Measurements from ENCODE around the gene GLS. TPM values are rescaled to one million over a fixed set of nuclear protein-coding genes. Genes with fewer than 3 reads are reported as not detected.

Gene GLS
- polyA plus RNA-seq, 1 experiment = 206 TPM

DNA sequence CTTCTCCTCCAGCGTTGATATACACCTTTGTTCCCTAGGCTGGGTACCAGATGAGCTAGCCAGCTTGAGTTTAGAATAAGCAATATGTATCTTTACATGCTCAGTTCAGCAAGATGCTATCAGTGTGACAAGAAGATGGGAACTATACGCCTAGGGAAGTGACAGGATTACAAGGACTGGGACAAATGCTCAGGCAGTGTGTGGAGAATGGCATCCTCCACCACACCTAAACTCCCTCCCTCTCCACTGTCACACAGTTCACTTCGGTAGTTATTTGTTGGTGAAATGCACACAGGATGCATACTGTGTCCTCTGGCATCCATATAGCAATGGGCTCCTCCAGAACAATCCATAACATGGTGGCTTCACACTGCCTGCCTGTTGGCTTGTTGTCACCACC, 125.7 kb downstream of the GLS start:
- Histone ChIP-seq H3K27ac (ENCODE audit: low read depth, low read length) (no peak overlapping the region), H3K4me3 (ENCODE audit: low read depth, low read length) (no peak overlapping the region), H3K27me3 (ENCODE audit: control insufficient read depth, insufficient read depth, low read length) (no peaks in the 10 kb centered on the region), H3K9me3 (ENCODE audit: control insufficient read depth, insufficient read depth, low read length) (peaks cover 3% of the 10 kb centered on the region; the same call in 1 of the 2 replicates)
- TF ChIP-seq, protein P1, sequence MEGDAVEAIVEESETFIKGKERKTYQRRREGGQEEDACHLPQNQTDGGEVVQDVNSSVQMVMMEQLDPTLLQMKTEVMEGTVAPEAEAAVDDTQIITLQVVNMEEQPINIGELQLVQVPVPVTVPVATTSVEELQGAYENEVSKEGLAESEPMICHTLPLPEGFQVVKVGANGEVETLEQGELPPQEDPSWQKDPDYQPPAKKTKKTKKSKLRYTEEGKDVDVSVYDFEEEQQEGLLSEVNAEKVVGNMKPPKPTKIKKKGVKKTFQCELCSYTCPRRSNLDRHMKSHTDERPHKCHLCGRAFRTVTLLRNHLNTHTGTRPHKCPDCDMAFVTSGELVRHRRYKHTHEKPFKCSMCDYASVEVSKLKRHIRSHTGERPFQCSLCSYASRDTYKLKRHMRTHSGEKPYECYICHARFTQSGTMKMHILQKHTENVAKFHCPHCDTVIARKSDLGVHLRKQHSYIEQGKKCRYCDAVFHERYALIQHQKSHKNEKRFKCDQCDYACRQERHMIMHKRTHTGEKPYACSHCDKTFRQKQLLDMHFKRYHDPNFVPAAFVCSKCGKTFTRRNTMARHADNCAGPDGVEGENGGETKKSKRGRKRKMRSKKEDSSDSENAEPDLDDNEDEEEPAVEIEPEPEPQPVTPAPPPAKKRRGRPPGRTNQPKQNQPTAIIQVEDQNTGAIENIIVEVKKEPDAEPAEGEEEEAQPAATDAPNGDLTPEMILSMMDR (IDR thresholded peaks at IDR 0.05; ENCODE audit: low read depth, low read length) = no peak
- CTCF ChIA-PET = interaction anchor here (0.9 kb wide), 1 partner anchor 11 kb away, joined by 3 read pairs; no protein-coding TSS in a partner anchor
- DNase-seq (ENCODE audit: low read depth, low spot score) = no peak
- POLR2A ChIA-PET = no interaction called here

DNA sequence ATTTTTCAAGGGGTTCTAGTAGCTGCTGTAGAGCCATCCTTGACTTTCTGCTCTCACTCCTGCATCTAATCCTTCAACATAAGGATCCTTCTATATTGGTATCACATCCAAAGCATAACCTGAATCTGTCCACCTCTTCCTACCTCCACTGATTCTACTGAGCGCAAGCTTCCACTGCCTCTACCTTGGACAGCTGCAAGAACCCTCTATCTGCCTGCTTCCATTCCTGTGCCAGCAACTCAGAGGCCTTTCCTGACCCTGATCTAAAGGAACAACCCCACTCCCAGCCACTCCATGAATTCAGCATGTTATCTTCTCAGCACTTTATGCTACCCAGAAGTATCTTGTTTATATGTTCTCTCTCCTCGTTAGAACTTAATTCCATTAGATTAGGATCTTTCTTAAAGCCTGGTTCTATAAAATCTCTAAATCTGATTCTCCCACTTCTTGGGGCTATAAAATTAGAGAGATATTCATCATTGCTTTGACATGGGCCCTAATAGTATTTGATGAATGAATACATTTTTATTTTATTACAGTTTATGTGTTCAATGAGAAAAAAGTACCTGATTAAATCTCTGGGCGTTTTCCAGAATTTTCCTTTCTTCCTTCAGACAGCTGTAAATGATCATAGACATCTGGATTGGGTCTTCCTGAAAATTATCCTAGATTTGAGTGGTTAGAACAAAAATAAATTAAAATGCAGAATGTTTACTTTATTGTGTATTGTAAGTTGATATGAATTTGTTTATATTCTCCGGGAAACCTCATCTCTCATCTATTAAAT, 126.6 kb downstream of the GLS start:
- CTCF ChIA-PET = interaction anchor here (0.6 to 1.5 kb wide), 3 partner anchors 8 to 759 kb away, joined by 3 to 5 read pairs (median 5); no protein-coding TSS in a partner anchor
- Histone ChIP-seq H3K9me3 (ENCODE audit: control insufficient read depth, insufficient read depth, low read length) (peaks cover 3% of the 10 kb centered on the region; the same call in 1 of the 2 replicates), H3K4me3 (ENCODE audit: low read depth, low read length) (no peak overlapping the region), H3K27ac (ENCODE audit: low read depth, low read length) (no peak overlapping the region), H3K27me3 (ENCODE audit: control insufficient read depth, insufficient read depth, low read length) (no peaks in the 10 kb centered on the region)
- TF ChIP-seq, protein P1 (IDR thresholded peaks at IDR 0.05; ENCODE audit: low read depth, low read length) = no peak
- POLR2A ChIA-PET = no interaction called here
- no peak for DNase-seq (ENCODE audit: low read depth, low spot score)

DNA sequence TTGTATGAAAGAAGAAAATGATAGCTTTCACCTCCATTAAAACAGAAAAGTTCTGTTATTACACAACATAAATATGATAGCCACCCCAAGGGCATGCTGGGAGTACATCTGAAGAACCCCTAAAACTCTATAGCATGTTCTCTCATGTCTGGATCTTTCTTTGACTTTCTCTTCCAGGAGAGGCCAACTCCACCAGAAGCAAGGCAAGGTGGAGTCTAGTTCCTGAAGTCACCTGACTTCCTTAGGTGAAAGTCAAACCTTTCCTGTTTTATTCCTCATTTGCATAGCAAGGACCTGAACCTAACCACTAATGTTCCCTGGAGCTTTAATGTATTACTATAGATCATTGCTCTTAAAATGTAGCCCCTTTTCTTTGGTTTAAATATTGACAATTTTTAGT, 127.7 kb downstream of the GLS start:
- DNase-seq (ENCODE audit: low read depth, low spot score) = no peak
- Histone ChIP-seq H3K27ac (ENCODE audit: low read depth, low read length) (no peak overlapping the region), H3K9me3 (ENCODE audit: control insufficient read depth, insufficient read depth, low read length) (peaks cover 3% of the 10 kb centered on the region; the same call in 1 of the 2 replicates), H3K4me3 (ENCODE audit: low read depth, low read length) (no peak overlapping the region), H3K27me3 (ENCODE audit: control insufficient read depth, insufficient read depth, low read length) (no peaks in the 10 kb centered on the region)
- CTCF ChIA-PET = interaction anchor here (0.8 to 1.5 kb wide), 4 partner anchors 9 to 227 kb away, joined by 3 to 5 read pairs (median 3); no protein-coding TSS in a partner anchor
- TF ChIP-seq, protein P1 (IDR thresholded peaks at IDR 0.05; ENCODE audit: low read depth, low read length) = no peak
- POLR2A ChIA-PET = no interaction called here

DNA sequence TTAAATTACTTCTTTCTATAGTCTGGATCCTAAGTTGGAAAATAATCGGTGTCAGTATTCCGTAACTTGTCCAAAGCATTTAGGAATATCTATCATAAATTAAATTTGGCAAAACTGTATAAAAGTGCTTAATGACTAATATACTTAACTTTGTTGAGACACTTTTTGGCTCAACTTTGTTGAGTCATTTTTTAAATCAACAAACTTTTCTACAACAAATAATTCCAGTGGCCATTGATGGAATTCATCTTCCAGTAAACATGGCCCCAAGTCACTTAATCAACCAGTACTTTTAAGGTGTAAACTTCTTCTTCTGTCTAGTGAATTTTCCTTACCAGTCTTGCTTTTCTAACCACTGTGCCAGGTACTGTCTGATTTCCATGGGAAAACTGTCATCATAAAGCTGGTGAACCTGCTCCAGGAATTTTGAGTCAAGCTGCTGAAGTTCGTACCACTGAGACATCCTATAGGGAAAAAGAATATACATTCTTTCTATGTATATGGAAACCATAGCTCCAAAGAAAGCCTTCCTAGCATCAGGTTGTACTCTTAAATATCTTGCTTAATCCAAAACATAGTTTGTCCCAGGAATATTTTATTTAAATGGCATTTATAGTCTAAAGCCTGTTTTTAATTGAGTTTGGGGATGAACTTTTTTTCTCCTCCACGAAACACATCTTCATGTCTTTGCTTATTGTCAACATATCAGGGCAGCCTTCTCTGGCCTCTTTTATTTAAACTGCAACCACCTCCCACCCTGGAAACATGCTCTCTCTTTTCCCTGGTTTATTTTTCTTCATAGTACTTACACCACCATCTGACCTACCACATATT, 129.1 kb downstream of the GLS start:
- Histone ChIP-seq H3K9me3 (ENCODE audit: control insufficient read depth, insufficient read depth, low read length) (no peaks in the 10 kb centered on the region), H3K4me3 (ENCODE audit: low read depth, low read length) (no peak overlapping the region), H3K27me3 (ENCODE audit: control insufficient read depth, insufficient read depth, low read length) (no peaks in the 10 kb centered on the region), H3K27ac (ENCODE audit: low read depth, low read length) (no peak overlapping the region)
- TF ChIP-seq, protein P1 (IDR thresholded peaks at IDR 0.05; ENCODE audit: low read depth, low read length) = no peak
- CTCF ChIA-PET = no interaction called here
- POLR2A ChIA-PET = interaction anchor here (0.6 kb wide), 1 partner anchor 39 kb away, joined by 6 read pairs; no protein-coding TSS in a partner anchor
- DNase-seq (ENCODE audit: low read depth, low spot score) = no peak
